NCI-H2196 treated with DMSO at 0.1 percent for 48 hours (cell line): ENCODE results near the gene LZTS2.

ENCODE experiments used
- DNase-seq: peaks from one replicate; lab custom pipeline; 2025; ENCODE audit not compliant: unreplicated experiment; lab: John Stamatoyannopoulos, UW

LZTS2 gene

DNA sequence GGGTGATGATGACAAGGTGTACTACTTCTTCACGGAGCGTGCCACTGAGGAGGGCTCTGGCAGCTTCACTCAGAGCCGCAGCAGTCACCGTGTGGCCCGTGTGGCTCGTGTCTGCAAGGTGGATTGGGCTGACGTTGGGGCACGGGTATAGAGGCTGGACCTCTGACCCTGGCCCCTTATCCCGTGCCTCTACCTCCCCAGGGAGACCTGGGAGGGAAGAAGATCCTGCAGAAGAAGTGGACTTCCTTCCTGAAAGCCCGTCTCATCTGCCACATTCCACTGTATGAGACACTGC, 20.8 kb upstream of the LZTS2 start:
- no peak for DNase-seq

DNA sequence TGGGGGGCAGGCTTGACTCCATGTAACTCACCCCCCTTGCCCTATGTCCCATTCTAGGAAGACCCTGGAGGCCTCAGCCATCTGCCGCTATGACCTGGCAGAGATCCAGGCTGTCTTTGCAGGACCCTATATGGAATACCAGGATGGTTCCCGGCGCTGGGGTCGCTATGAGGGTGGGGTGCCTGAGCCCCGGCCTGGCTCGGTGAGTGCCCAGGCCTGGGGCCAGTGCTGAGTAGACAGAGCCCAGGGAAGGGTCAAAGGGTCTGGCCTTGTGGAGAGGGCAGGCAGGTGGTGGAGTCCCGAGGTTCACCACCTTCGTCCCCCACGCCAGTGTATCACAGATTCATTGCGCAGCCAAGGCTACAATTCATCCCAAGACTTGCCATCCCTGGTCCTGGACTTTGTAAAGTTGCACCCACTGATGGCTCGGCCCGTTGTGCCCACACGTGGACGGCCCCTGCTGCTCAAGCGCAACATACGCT, 19.8 kb upstream of the LZTS2 start:
- no peak for DNase-seq

DNA sequence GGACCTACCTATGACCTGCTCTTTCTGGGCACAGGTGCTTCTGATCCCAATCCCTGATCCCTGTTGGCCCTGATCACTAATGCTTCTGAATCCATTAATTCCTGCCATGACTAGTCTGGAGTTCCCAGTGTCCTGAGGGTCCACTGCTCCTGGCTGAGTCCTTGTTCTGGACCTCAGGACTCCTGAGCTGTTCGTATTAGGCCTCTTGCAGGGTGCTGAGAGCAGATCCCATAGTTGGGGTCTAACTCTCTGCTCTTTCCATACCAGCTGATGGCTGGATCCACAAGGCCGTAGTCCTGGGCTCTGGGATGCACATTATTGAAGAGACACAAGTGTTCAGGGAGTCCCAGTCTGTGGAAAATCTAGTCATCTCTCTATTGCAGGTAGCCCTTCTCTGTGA, 19.3 kb upstream of the LZTS2 start:
- no peak for DNase-seq

- DNase-seq: no peak
Observed at GRCh38 chr10:100980711-100981110, 18.9 kb upstream of the LZTS2 start.

DNA sequence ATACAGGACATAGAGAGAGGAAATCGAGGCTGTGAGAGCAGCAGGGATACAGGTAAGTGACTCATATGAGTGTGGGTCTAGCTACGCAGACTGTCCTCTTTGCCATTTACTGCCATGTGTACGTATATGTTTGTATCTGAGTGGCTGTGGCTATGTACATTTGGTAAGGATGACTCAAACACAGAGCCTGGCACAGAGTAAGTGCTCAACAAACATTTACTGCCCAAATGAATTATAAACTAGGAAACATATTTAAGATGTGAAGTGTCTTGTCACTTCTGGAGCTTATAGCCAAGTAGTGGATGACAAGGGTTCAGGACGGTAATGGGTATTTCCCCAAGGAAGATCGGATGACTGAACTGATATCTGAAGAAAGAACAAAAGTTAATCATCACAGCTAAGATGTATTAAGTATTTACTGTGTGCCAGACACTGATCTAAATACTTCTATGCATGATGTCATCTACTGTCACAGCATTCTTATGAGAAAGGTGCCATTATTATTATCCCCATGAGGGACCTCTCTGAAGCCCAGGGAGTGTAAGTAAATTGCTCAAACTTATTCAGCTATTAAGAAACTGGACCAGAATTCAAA, 18.3 kb upstream of the LZTS2 start:
- DNase-seq: no peak

GRCh38 chr10:100982916-100983830, 16.4 kb upstream of the LZTS2 start:
- DNase-seq: no peak

DNA sequence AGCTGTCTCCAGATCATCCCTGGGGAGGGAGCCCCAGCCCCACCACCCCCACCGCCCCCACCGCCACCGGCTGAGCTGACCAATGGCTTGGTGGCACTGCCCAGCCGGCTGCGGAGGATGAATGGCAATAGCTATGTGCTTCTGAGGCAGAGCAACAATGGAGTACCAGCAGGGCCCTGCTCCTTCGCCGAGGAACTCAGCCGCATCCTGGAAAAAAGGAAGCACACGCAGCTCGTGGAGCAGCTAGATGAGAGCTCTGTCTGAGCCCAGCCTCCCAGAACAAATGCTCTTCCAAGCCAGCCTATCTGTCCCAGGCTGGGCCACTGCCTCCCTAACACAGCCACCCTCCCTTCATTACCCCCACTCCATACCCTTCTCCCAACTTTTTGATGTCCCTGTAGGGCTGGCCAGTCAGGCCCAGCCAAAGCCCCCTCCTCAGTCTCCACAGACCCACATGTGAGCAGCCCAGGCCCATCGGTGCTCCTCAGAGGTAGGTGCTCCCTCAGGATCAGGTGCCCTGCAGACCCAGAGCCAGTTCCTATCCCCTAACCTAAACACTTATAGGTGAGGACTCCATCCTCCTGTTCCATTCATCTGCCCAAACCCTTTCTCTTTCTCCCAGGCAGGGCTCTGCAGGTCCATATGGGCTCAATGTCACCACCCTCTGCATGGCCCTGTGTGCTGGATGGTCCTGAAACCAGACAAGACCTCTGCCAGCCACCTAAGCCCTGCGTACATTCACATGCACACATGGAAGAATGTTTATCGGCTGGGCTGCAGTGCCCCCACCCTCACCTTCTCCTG, 15.5 kb upstream of the LZTS2 start:
- no peak for DNase-seq

DNA sequence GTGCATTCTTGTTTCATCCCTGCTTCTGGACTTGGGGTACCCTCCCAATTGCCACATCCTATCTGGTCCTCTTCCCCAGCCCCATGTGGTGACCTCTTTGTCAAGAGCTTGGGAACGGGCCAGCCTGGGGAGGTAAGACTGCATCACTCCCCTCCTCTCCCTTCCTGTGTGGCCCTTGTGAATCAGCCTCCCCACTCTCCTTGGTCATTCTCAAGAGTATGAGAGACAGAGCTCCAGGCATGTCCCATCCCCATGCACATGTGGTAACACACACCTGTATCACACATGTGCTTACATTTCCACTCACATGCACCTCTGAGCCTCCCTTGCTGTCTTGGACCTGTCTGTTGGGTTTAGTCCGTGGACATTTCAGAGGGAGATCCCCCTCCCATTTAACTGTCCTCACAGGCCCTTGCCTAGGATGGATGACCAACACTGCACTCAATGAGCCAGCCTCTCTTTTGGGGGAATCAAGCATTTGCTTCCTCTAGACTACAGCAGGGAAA, 14.9 kb upstream of the LZTS2 start:
- DNase-seq: no peak

DNA sequence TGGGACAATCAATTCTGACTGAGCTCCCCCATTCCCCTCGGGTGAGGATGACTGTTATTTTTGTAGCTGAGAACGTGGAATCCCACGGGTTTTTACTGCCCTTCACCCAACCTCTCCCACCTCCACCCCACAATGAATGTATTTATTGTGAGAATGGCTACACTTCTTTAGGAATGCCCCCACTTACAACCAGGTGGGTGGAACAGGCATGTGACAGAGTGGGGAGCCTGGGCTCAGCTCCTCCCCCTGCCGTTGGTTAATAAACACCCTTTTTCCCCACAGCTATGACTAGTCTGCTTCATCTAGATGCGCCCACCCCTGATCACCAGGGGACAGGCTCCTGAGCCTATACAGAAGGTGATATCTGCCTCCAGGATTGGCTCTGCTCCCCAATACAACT, 14.3 kb upstream of the LZTS2 start:
- no peak for DNase-seq

GRCh38 chr10:100986623-100986951, 13.0 kb upstream of the LZTS2 start:
- no peak for DNase-seq

- DNase-seq: no peak
Observed at GRCh38 chr10:100986952-100987684, 12.5 kb upstream of the LZTS2 start, which contains the start of the genes MRPL43 and TWNK. TSS of gene MRPL43 (minus strand) at chr10:100987497. CDS start at chr10:100987443, 54 bp downstream. TSS of gene TWNK (plus strand) at chr10:100987543. CDS start at chr10:100988211, 668 bp downstream.

DNA sequence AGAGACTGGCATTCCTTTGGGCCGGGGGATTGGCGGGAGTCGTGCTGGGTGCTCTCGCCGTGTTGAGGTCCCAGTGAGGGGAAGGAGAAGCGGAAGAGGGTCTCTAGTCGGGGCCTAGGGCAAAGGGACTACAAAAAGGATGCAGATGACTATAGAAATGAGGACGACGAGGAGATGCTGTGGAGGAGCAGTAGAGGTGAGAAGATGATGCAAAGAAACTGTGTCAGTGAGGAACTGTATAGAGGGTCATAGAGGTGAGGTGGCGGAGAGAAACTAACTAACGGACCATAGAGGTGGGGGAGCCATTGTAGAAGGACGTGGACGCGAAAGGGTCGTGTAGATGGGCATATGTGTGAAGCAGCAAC, 11.9 kb upstream of the LZTS2 start:
- no peak for DNase-seq

GRCh38 chr10:100988166-100988565, 11.4 kb upstream of the LZTS2 start:
- no peak for DNase-seq

DNA sequence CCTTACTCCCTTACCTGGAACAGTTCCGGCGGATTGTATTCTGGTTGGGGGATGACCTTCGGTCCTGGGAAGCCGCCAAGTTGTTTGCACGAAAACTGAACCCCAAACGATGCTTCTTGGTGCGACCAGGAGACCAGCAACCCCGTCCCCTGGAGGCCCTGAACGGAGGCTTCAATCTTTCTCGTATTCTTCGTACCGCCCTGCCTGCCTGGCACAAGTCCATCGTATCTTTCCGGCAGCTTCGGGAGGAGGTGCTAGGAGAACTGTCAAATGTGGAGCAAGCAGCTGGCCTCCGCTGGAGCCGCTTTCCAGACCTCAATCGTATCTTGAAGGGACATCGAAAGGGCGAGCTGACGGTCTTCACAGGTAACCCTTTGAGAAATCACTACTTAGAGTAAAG, 10.5 kb upstream of the LZTS2 start:
- DNase-seq: no peak

GRCh38 chr10:100993986-100994708, 5.5 kb upstream of the LZTS2 start:
- DNase-seq: no peak

DNA sequence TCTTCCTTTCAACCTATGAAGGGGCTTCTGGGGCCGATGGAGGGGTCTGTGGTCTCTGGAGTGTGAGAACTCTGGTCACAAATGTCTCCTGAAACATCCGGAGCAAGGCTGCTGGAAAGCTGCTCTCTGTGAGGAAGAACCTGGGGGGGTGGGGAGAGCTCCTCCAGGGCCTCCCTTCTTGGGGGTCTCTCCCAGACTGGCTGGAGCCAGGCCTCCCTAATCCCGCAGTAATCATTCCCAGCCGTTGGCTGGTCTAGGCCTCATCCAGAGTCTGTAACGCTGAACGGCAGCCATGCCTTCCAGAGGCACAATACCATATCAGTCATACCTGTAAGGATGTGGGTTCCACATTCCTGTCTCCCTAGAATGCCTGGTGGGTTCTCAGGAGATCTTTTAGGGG, 4.4 kb upstream of the LZTS2 start:
- DNase-seq: no peak

DNA sequence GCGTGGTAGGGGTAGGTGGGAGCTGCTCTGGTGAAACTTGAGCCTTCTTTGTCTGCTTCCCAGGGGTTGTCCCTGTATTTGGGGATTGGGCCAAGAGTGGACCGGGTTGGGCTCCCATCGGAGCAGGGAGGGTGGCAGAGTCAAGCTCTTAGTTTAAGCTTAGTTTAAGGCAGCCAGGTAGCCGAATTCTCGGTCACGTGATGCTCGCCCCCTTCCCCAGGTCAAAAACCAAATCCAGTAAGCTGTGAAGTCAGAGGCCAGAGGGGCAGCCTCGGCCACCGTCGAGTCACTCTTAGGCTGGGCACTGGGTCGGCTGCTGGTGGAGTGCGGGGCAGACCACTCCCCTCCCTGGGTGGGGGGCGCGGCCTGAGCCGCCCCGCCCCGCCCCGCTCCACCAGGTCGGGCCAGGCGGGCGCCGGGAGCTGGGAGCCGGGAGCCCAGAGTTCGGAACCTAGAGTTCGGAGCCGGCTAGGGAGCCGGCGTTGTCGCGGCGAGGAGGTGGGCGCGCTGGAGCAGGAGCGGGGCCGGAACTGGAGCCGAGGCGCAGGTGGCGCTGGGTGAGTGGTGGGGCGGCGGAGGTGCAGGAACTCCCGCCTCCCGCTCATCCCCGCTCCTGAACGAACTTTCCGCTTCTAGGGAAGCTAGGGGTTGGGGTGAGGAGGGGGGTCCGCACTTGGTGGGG, 2.8 kb upstream of the LZTS2 start:
- no peak for DNase-seq

GRCh38 chr10:100997360-100998182, 2.0 kb upstream of the LZTS2 start:
- DNase-seq: peak; percentile 40
